GM12874 (cell line): ENCODE measurements around the gene AQP6.

Source experiments
- TF ChIP-seq, protein P1 (sequence below): IDR thresholded peaks from 2 replicates; pipeline ENCODE4 v1.5.1; 2011; ENCODE audit warnings: low read depth, mild to moderate bottlenecking, control low read depth, low read length, moderate library complexity; ENCODE audit not compliant: insufficient read depth

Gene AQP6

DNA sequence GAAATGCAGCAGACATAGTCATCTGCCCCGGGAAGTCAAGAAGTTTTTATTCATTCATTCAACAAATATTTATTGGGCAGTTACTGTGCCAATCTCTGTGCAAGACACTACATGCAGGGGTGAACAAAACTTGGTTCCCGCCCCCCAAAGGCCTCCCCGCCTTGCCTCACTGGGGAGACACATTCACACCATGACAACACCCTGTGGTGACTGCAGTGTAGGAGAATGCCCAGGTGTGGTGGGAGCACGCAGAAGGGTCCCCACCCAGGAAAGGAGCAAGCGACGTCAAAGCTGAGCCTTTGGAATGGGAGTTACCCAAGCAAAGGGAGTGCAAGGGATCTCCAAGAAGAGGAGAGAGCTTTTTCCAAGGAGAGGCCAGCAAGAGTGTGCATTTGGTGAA lies 1.6 kb upstream of the AQP6 start:
- TF ChIP-seq, protein P1, sequence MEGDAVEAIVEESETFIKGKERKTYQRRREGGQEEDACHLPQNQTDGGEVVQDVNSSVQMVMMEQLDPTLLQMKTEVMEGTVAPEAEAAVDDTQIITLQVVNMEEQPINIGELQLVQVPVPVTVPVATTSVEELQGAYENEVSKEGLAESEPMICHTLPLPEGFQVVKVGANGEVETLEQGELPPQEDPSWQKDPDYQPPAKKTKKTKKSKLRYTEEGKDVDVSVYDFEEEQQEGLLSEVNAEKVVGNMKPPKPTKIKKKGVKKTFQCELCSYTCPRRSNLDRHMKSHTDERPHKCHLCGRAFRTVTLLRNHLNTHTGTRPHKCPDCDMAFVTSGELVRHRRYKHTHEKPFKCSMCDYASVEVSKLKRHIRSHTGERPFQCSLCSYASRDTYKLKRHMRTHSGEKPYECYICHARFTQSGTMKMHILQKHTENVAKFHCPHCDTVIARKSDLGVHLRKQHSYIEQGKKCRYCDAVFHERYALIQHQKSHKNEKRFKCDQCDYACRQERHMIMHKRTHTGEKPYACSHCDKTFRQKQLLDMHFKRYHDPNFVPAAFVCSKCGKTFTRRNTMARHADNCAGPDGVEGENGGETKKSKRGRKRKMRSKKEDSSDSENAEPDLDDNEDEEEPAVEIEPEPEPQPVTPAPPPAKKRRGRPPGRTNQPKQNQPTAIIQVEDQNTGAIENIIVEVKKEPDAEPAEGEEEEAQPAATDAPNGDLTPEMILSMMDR, result no peak

DNA sequence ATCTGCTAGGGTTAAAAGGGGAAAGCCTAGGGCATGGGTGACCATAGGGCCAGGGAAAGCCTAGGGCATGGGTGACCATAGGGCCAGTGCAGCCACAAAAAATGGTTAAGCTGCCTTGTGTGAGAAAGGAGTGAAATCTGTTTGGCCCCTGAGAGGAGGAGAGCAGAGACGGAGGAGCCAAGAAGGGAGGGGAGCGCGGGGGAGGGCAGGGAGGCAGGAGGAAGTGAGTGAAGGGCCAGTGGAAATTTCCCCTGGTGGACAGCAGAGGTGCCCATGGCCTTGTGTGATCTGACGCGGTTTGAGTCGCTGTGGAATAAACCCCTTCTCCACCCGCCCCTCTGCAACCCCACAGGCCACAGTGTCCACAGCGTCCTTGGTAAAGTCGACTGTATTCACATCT lies 618 bp upstream of the AQP6 start:
- TF ChIP-seq, protein P1, result no peak

DNA sequence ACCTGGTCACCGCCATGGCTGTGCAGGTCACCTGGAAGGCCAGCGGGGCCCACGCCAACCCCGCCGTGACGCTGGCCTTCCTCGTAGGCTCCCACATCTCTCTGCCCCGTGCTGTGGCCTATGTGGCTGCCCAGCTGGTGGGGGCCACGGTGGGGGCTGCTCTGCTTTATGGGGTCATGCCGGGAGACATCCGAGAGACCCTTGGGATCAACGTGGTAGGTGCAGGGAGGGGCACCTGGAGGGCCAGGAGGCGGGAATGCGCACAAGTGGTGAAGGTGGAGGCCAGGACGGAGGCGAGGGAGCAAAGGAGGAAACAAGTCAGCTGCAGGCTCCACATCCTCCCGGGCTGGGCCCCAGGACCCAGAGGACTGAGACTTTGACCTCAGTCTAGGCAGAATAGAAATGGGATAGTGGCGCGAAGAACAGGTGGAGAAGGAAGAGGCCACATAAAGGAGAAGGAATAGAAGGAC lies 649 bp downstream of the AQP6 start:
- TF ChIP-seq, protein P1, result no peak

DNA sequence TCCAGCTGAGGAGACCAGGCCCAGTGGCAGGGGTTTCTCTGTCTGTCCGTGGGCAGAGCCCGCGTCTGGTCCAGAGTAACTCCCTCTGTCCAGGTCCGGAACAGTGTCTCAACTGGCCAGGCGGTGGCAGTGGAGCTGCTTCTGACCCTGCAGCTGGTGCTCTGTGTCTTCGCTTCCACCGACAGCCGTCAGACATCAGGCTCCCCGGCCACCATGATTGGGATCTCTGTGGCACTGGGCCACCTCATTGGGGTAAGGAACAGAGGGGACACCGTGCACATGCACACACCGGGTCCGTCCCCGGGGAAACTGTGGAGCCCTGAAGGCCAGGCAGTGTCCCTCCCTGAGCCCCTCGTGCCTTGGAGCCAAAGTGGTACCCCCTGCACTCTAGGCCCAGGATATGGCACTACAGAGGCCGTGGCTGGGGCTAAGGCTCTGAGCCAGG lies 1.5 kb downstream of the AQP6 start:
- TF ChIP-seq, protein P1, result no peak

DNA sequence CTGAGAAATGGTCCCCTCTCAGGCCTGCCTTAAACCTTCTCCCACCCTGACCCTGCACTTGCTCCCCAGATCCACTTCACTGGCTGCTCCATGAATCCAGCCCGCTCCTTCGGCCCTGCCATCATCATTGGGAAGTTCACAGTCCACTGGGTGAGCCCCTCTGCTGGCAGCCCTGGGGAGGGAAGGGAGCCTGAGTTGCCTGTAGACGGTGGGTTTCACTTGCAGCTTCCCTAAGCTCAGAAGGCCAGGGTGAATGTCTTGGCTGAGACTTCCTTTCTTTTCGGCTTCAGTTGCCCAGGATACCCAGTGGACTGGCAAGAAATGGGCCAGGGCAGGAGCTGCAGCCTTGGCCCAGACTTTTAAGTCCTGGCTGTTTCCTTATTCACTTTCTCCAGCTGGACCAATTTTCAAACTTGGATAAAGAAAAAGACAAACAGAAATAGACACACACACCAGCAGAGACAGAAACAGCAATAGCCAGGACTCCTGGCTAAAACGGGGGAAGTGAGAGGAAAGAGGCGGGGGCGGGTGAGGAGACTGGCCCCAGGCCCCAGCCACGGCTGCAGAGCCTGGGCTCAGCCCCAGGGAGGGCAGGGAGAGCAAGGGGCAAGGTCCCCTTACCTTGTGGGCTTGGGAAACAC lies 2.0 kb downstream of the AQP6 start:
- TF ChIP-seq, protein P1, result no peak

DNA sequence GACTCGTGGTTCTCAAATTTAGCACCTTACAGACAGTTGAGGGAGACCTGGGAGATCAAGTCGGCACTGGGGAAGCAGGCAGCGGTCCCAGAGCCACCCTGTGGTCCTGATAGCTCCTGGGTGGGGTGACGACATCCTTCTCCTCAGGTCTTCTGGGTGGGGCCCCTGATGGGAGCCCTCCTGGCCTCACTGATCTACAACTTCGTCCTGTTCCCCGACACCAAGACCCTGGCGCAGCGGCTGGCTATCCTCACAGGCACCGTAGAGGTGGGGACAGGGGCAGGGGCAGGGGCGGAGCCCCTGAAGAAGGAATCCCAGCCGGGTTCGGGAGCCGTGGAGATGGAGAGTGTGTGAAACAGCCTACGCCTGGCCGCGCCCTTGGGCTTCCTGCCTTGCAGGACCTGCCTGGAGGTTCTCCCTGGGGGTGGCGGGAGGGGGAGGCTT lies 2.6 kb downstream of the AQP6 start:
- TF ChIP-seq, protein P1, result no peak

DNA sequence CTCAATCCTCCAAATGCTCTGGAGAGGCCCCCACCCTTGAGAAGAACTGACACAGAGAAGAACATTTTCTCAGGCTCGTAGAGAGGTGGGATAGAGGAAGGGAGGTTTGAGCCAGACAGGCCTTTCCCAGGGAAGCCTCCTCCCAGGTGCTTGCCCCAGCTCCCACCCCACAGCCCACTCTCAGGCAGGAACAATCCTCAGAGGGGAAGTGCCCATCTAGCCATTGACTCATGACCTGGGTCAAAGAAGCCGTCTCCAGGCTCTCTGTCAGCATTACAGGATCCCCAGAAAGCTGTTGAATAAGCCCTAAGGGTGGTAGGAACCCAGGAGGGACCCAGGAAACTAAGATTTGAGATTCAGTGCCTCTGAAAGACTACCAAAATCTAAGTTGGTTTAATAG lies 3.8 kb downstream of the AQP6 start:
- TF ChIP-seq, protein P1, result no peak
